PFSK-1 (cell line): Measurements from ENCODE around the gene ACOT12.

Source experiments
- TAF1 ChIP-seq: IDR thresholded peaks from 2 replicates; pipeline ENCODE4 v1.6.1; 2012; ENCODE audit warnings: low read length, control low read depth, borderline replicate concordance; ENCODE audit not compliant: insufficient read depth
- TF ChIP-seq, protein P1 (sequence below), 2 experiments: IDR thresholded peaks; 2 replicates each; pipeline versions ENCODE4 v1.6.1 to v1.8.0; 2011 to 2012; ENCODE audit warnings: low read depth in 2 of 2, low read length in 2 of 2, control low read depth in 1 of 2, inconsistent platforms in 1 of 2, mild to moderate bottlenecking in 1 of 2, moderate library complexity in 1 of 2; ENCODE audit not compliant: insufficient read depth in 1 of 2

DNA sequence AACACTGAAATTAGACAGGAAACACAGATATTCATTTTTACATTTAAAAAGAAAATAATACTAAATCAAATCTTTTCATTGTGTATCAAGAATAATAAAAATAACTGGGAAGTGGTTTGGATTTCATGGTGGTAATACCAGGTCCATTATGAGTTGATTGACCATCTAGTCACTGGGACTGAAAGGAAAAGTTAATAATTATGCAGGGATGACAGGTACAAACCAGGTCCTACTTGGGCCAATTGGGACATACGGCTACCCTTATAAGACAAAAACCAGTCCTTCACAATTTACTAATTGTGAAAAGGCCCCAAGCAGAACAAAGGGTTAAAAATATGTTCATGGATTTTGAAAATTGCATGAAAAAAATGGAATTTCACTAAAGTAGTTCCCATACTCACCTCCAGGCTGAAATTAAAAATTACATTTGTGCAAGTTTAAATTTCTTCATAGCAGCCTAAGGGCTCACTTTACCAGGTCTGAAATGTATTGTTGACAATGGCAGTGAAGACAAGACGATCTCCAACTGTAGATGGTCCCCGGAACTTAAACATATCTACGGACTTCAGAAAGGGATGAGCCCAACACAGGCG is 48.4 kb downstream of the ACOT12 start:
- TF ChIP-seq TAF1, result no peak
- TF ChIP-seq, protein P1, sequence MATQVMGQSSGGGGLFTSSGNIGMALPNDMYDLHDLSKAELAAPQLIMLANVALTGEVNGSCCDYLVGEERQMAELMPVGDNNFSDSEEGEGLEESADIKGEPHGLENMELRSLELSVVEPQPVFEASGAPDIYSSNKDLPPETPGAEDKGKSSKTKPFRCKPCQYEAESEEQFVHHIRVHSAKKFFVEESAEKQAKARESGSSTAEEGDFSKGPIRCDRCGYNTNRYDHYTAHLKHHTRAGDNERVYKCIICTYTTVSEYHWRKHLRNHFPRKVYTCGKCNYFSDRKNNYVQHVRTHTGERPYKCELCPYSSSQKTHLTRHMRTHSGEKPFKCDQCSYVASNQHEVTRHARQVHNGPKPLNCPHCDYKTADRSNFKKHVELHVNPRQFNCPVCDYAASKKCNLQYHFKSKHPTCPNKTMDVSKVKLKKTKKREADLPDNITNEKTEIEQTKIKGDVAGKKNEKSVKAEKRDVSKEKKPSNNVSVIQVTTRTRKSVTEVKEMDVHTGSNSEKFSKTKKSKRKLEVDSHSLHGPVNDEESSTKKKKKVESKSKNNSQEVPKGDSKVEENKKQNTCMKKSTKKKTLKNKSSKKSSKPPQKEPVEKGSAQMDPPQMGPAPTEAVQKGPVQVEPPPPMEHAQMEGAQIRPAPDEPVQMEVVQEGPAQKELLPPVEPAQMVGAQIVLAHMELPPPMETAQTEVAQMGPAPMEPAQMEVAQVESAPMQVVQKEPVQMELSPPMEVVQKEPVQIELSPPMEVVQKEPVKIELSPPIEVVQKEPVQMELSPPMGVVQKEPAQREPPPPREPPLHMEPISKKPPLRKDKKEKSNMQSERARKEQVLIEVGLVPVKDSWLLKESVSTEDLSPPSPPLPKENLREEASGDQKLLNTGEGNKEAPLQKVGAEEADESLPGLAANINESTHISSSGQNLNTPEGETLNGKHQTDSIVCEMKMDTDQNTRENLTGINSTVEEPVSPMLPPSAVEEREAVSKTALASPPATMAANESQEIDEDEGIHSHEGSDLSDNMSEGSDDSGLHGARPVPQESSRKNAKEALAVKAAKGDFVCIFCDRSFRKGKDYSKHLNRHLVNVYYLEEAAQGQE (IDR thresholded peaks at IDR 0.05; ENCODE audit: insufficient read depth in 1 of 2, low read depth in 2 of 2, low read length in 2 of 2), result no peak
